ENCODE results near the gene PPFIA1. TPM values are rescaled to one million over a fixed set of nuclear protein-coding genes. Genes with fewer than 3 reads are reported as not detected.

The PPFIA1 gene
- total and polyA plus RNA-seq, 2 of the 8 experiments (the other 6 are each of a cell fraction or from before 2014, with no cell fraction given) = 44.3 to 73.5 TPM

- Histone ChIP-seq H3K27me3 (replicated peaks in 1 of 4; ENCODE audit: control insufficient read depth in 3 of 4, extremely low read depth in 1 of 4, insufficient read depth in 3 of 4, low read length in 3 of 4) (no peaks in the 10 kb centered on the region), H3K27ac (ENCODE audit: low read depth, low read length) (no peak overlapping the region), H3K79me1 (ENCODE audit: low read depth, low read length) (peaks cover 14% of the 10 kb centered on the region), H3K23me2 (ENCODE audit: low read depth, low read length) (no peaks in the 10 kb centered on the region; the same call in 1 of the 2 replicates), H4K8ac (ENCODE audit: extremely low read depth, insufficient read depth, low read length) (no peak overlapping the region), H4K91ac (replicated peaks; ENCODE audit: insufficient read length, low read length) (no peak overlapping the region), H3K9me3 (ENCODE audit: insufficient read depth in 2 of 2, low read depth in 1 of 2, low read length in 1 of 2) (no peaks in the 10 kb centered on the region), H2BK20ac (ENCODE audit: low read length) (no peak overlapping the region), H2BK12ac (ENCODE audit: low read depth, low read length) (no peak overlapping the region), H4K20me1 (replicated peaks in 1 of 2; ENCODE audit: control insufficient read depth in 1 of 2, insufficient read depth in 2 of 2, low read length in 2 of 2) (peaks cover 18 to 25% of the 10 kb centered on the region in 2 experiments), H3K56ac (replicated peaks; ENCODE audit: insufficient read length, low read depth, low read length) (no peak overlapping the region), H3K9ac (replicated peaks in 1 of 4; ENCODE audit: extremely low read depth in 1 of 4, low read depth in 3 of 4, low read length in 3 of 4) (no peak overlapping the region; a peak in 2 of 7 replicates), H3K23ac (ENCODE audit: insufficient read length) (no peak overlapping the region), H2BK15ac (ENCODE audit: low read length) (no peak overlapping the region), H2BK5ac (ENCODE audit: low read depth, low read length) (no peak overlapping the region), H3K14ac (ENCODE audit: insufficient read length) (no peak overlapping the region), H2AFZ (ENCODE audit: low read length) (no peak overlapping the region), H3K36me3 (ENCODE audit: control insufficient read depth in 2 of 4, insufficient read depth in 4 of 4, low read length in 3 of 4) (peaks cover 14 to 51% (median 26%) of the 10 kb centered on the region in 4 experiments; a peak in 7 of 8 replicates), H4K5ac (ENCODE audit: insufficient read length, low read depth, low read length) (no peak overlapping the region), H3K4me3 (ENCODE audit: extremely low read depth in 1 of 4, insufficient read depth in 2 of 4, low read depth in 3 of 4, low read length in 4 of 4) (no peak overlapping the region), H3K4me1 (replicated peaks in 1 of 4; ENCODE audit: control insufficient read depth in 3 of 4, insufficient read depth in 4 of 4, low read length in 3 of 4) (peaks cover 0 to 2% (median 0%) of the 10 kb centered on the region in 4 experiments; a peak in 1 of 7 replicates), H3K4me2 (ENCODE audit: insufficient read depth in 1 of 2, low read depth in 2 of 2, low read length in 2 of 2) (no peak overlapping the region), H3K18ac (ENCODE audit: extremely low read depth, low read length) (no peak overlapping the region), H2BK120ac (replicated peaks; ENCODE audit: low read depth, low read length) (no peak overlapping the region), H3K4ac (replicated peaks; ENCODE audit: insufficient read length, low read depth, low read length) (no peak overlapping the region), H2AK5ac (ENCODE audit: low read depth, low read length) (no peak overlapping the region), H3K79me2 (ENCODE audit: control insufficient read depth in 1 of 2, insufficient read depth in 2 of 2, low read length in 2 of 2) (peaks cover 14 to 85% of the 10 kb centered on the region in 2 experiments)
- FAIRE-seq (no peak), DNase-seq (ENCODE audit: low read depth in 1 of 2, low spot score in 2 of 2) (no peak)
- WGBS, 2 experiments (ENCODE audit: extremely low coverage in 1 of 2, insufficient coverage in 1 of 2, insufficient read length in 1 of 2, insufficient replicate concordance in 2 of 2, low coverage in 1 of 2, low lambda C conversion rate in 2 of 2, missing lambda C conversion rate in 1 of 2) = 96% methylated on average over 8 of the region's 8 CpGs; no CpG with 5 or more reads in 1 of the 2 experiments
- ChIA-PET POLR2A (ENCODE audit: partially characterized antibody) (interaction anchor here (1.2 kb wide), 1 partner anchor 22 kb away, joined by 5 read pairs; no protein-coding TSS in a partner anchor), CTCF (ENCODE audit: partially characterized antibody) (interaction anchor here (1.1 kb wide), 1 partner anchor 54 kb away, joined by 3 read pairs; no protein-coding TSS in a partner anchor)
- no peak for TF ChIP-seq CHD1 (IDR thresholded peaks at IDR 0.05; ENCODE audit: low read depth, low read length)
- no peak for TF ChIP-seq EGR1 (IDR thresholded peaks at IDR 0.05; ENCODE audit: borderline replicate concordance, low read depth, low read length)
- no peak for TF ChIP-seq CHD2 (IDR thresholded peaks at IDR 0.05; ENCODE audit: low read length)
- no peak for TF ChIP-seq ATF3 (IDR thresholded peaks at IDR 0.05; ENCODE audit: insufficient read depth, low read depth, low read length)
- no peak for TF ChIP-seq POLR2AphosphoS5 (IDR thresholded peaks at IDR 0.05; ENCODE audit: low read depth, low read length)
- no peak for TF ChIP-seq MAFK (IDR thresholded peaks at IDR 0.05; ENCODE audit: low read depth, low read length)
- no peak for TF ChIP-seq RNF2 (IDR thresholded peaks at IDR 0.05; ENCODE audit: borderline replicate concordance, low read depth, low read length, missing control alignments, poor library complexity, severe bottlenecking)
These were observed 8.5 kb downstream of the PPFIA1 start for GRCh38 chr11:70278994-70279393.

All from H1 (cell line).